HCEC 1CT (cell line): ENCODE results near the gene KRTAP12-3.
"Not testable (repeated sequence)": the region's sequence is repeated elsewhere in the genome, so short reads cannot be mapped to it uniquely, and the experiment has no call there.

Experiments used
- DNase-seq: peaks from one replicate; pipeline ENCODE4 v3.0.0-alpha.2; 2017

Gene KRTAP12-3

GRCh38 chr21:44627831-44628233 is 29.9 kb upstream of the KRTAP12-3 start:
- not testable (repeated sequence) for DNase-seq

GRCh38 chr21:44628707-44629391 is 28.9 kb upstream of the KRTAP12-3 start:
- DNase-seq: no peak

GRCh38 chr21:44630440-44630839 is 27.3 kb upstream of the KRTAP12-3 start:
- no peak for DNase-seq

- DNase-seq: no peak
Measured at GRCh38 chr21:44632067-44632466, 25.7 kb upstream of the KRTAP12-3 start.

- DNase-seq: no peak
Measured at GRCh38 chr21:44636209-44637017, 21.3 kb upstream of the KRTAP12-3 start.

GRCh38 chr21:44637018-44637850 is 20.5 kb upstream of the KRTAP12-3 start, which contains the start of gene KRTAP10-10:
Gene KRTAP10-10 (plus strand): TSS chr21:44637356. CDS start chr21:44637418, 62 bp downstream.
- no peak for DNase-seq

- DNase-seq: not testable (repeated sequence)
Measured at GRCh38 chr21:44637851-44638348, 19.8 kb upstream of the KRTAP12-3 start.

- DNase-seq: not testable (repeated sequence)
Measured at GRCh38 chr21:44638506-44639330, 19.0 kb upstream of the KRTAP12-3 start.

GRCh38 chr21:44639331-44639655 is 18.4 kb upstream of the KRTAP12-3 start:
- no peak for DNase-seq

GRCh38 chr21:44640761-44641160 is 17.0 kb upstream of the KRTAP12-3 start:
- DNase-seq: no peak

GRCh38 chr21:44643741-44644310 is 13.9 kb upstream of the KRTAP12-3 start:
- DNase-seq: no peak

GRCh38 chr21:44644878-44645277 is 12.9 kb upstream of the KRTAP12-3 start:
- DNase-seq: no peak

- not testable (repeated sequence) for DNase-seq
Measured at GRCh38 chr21:44646366-44647221, 11.1 kb upstream of the KRTAP12-3 start, which contains the start of gene KRTAP10-11. Gene KRTAP10-11 (plus strand): TSS chr21:44646414. CDS start chr21:44646459, 45 bp downstream.

- DNase-seq: no peak
Measured at GRCh38 chr21:44647222-44647552, 10.5 kb upstream of the KRTAP12-3 start.

GRCh38 chr21:44648557-44649311 is 9.0 kb upstream of the KRTAP12-3 start:
- DNase-seq: no peak

GRCh38 chr21:44649521-44650100 is 8.1 kb upstream of the KRTAP12-3 start:
- DNase-seq: no peak

- no peak for DNase-seq
Measured at GRCh38 chr21:44650265-44650972, 7.3 kb upstream of the KRTAP12-3 start.

- no peak for DNase-seq
Measured at GRCh38 chr21:44650973-44651675, 6.6 kb upstream of the KRTAP12-3 start.
